Right atrium auricular region (tissue), 2 donors: ENCODE measurements around the gene COG3. TPM values are rescaled to one million over a fixed set of nuclear protein-coding genes. Genes with fewer than 3 reads are reported as not detected.
"Not testable (repeated sequence)": the region's sequence is repeated elsewhere in the genome, so short reads cannot be mapped to it uniquely, and the experiment has no call there.

ENCODE experiments used
- DNase-seq: peaks from one replicate; pipeline ENCODE4 v3.0.0-alpha.2; 2019; ENCODE audit warnings: low spot score
- H3K27ac ChIP-seq, 2 donors: fragments of 200-600 bp; sonication (generic); 1 replicate in 1 of 2; 2 replicates in 1 of 2; pipeline ENCODE4 v1.5.1; 2016 to 2019
- H3K27me3 ChIP-seq, 2 donors: fragments of 200-600 bp; sonication (generic); one replicate each; pipeline versions ENCODE4 v1.5.1 to v1.6.0; 2017 to 2019
- H3K36me3 ChIP-seq: fragments of 200-600 bp; sonication (generic); one replicate; pipeline ENCODE4 v1.5.1; 2016
- H3K4me1 ChIP-seq, 2 donors: fragments of 200-600 bp; sonication (generic); one replicate each; pipeline versions ENCODE4 v1.5.1 to v1.6.0; 2017 to 2019
- H3K4me3 ChIP-seq, 2 donors: fragments of 200-600 bp; sonication (generic); 1 replicate in 1 of 2; 2 replicates in 1 of 2; pipeline ENCODE4 v1.5.1; 2017 to 2019; ENCODE audit warnings: mild to moderate bottlenecking in 1 of 2, moderate library complexity in 1 of 2
- H3K9me3 ChIP-seq, 2 donors: fragments of 200-600 bp; sonication (generic); one replicate each; pipeline ENCODE4 v1.5.1; 2019
- total RNA-seq, 2 donors: library from RNA; depleted of rRNA; stranded (reverse); fragments of >200 nt; gene quantifications; one replicate each; pipeline ENCODE4 v1.1.0, GENCODE V29; 2016
- TF ChIP-seq, protein P1 (sequence below), 2 donors: fragments of 200-600 bp; sonication (generic); IDR thresholded peaks; one replicate each; pipeline ENCODE4 v1.5.1; 2019; ENCODE audit warnings: antibody characterized with exemption in 2 of 2

The COG3 gene
- total RNA-seq, 2 donors from 2014 or later = 15.7 to 20.3 TPM

DNA sequence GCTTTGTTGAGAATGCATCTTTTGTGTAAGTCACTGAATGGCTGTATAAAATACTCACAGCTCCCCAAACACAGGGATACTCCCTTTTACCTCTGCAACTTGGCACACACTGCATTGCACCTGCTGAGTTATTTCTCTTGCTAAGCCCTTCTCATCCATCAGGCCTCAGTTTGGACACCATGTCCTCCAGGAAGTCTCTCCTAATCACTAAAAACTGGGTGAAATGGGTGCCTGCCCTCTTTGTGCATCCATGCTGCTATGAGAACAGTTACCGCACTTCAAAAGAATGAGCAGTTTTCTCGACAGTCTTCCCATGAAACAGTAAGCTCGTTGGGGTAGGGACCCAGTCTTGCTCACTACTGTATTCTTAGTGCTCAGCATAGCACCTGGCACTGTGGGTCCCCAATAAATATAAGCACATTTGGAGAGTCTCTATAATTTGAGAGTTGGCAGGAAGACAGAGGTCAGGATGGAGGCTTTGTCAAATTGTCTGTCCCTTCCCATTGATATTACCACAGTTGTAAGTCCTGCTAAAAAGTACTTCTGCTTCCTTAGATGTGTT is 41.9 kb upstream of the COG3 start:
- TF ChIP-seq, protein P1, sequence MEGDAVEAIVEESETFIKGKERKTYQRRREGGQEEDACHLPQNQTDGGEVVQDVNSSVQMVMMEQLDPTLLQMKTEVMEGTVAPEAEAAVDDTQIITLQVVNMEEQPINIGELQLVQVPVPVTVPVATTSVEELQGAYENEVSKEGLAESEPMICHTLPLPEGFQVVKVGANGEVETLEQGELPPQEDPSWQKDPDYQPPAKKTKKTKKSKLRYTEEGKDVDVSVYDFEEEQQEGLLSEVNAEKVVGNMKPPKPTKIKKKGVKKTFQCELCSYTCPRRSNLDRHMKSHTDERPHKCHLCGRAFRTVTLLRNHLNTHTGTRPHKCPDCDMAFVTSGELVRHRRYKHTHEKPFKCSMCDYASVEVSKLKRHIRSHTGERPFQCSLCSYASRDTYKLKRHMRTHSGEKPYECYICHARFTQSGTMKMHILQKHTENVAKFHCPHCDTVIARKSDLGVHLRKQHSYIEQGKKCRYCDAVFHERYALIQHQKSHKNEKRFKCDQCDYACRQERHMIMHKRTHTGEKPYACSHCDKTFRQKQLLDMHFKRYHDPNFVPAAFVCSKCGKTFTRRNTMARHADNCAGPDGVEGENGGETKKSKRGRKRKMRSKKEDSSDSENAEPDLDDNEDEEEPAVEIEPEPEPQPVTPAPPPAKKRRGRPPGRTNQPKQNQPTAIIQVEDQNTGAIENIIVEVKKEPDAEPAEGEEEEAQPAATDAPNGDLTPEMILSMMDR (IDR thresholded peaks at IDR 0.05) = no peak
- no peak overlapping the region for H3K4me3 ChIP-seq
- H3K9me3 ChIP-seq = no peaks in the 10 kb centered on the region
- no peaks in the 10 kb centered on the region for H3K27me3 ChIP-seq
- no peaks in the 10 kb centered on the region for H3K4me1 ChIP-seq
- H3K27ac ChIP-seq = no peak overlapping the region
- DNase-seq = no peak
- H3K36me3 ChIP-seq = no peaks in the 10 kb centered on the region

DNA sequence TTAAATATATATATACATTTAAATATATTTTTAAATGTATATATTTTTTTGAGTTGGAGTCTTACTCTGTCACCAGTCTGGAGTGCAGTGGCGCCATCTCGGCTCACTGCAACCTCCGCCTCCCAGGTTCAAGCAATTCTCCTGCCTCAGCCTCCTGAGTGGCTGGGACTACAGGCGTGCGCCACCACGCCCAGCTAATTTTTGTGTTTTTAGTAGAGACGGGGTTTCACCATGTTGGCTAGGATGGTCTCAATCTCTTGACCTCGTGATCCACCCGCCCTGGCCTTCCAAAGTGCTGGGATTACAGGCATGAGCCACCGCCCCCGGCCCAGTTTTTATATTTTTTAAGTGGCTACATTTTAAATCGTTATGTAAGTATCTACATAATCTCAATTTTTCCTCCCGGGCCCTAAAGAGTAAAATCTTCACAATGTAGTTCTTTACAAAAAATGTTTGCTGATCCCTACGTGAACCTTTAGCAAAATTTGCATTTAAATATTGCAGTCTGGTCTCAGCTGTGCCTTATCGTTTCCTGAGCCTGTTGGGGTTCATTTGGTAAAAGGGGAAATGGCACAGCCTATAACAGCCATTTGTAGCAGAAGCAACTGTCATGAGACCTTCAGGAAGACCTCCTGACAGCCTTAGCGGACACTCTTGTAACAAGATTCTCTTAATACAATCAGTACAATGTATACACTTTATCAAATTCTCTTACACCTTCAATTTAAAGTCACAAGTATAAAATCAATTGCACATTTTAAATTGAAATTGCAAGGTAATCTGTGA is 38.5 kb upstream of the COG3 start:
- H3K27me3 ChIP-seq, H3K4me3 ChIP-seq, H3K9me3 ChIP-seq, H3K27ac ChIP-seq, DNase-seq, H3K4me1 ChIP-seq, H3K36me3 ChIP-seq: not testable (repeated sequence)

DNA sequence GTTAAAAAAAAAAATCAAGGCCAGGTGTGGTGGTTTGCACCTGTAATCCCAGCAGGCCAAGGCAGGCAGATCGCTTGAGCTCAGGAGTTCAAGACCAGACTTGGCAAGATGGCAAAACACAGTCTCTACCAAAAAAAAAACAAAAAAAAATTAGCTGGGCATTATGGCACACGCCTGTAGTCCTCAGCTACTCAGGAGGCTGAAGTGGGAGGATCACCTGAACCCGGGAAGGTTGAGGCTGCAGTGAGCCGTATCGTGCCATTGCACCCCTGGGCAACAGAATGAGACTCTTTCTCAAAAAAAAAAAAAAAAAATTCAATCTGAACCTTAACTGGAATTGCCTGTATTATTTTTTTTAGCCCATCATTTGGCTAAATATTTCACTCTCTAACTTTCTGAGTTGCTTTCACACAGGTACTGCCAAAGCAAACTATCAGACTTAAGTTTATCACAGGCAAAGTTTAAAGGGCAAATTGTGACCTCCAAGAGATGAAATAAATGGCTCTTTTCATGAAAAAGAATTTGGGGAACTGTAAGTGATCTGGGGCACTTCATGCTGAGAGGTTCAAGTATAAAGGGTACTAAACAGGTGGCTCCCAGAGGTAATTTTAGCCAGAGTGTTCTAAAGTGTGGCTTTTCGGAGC is 31.9 kb upstream of the COG3 start:
- TF ChIP-seq, protein P1 (IDR thresholded peaks at IDR 0.05) = no peak
- DNase-seq = no peak
- H3K4me1 ChIP-seq = no peaks in the 10 kb centered on the region
- H3K9me3 ChIP-seq = no peaks in the 10 kb centered on the region
- H3K27ac ChIP-seq = peak overlapping the region; percentile 69 to 78
- no peaks in the 10 kb centered on the region for H3K36me3 ChIP-seq
- no peaks in the 10 kb centered on the region for H3K27me3 ChIP-seq
- no peak overlapping the region for H3K4me3 ChIP-seq

DNA sequence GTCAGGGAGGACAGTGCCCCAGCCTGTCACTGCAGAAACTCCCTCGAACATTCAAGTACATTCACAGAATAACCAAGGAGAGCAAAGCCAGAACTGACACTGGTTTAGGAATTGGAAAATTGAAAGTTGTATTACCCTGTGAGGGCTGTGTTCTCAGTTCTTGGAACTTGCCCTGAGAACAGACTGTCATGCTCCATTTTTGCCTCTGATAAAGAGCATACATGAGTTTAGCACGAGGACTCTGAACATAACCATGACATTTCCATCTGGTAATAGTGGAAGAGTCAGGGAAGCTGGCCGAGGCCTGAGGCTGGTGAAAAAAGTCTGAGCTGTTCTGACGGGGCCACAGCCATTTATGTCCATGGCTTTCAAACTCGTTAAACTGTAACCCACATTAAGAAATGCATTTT is 31.4 kb upstream of the COG3 start:
- no peak overlapping the region for H3K4me3 ChIP-seq
- H3K36me3 ChIP-seq = no peaks in the 10 kb centered on the region
- H3K9me3 ChIP-seq = no peaks in the 10 kb centered on the region
- peak overlapping the region; percentile 69 to 78 for H3K27ac ChIP-seq
- no peaks in the 10 kb centered on the region for H3K27me3 ChIP-seq
- no peaks in the 10 kb centered on the region for H3K4me1 ChIP-seq
- TF ChIP-seq, protein P1 (IDR thresholded peaks at IDR 0.05) = no peak
- no peak for DNase-seq

DNA sequence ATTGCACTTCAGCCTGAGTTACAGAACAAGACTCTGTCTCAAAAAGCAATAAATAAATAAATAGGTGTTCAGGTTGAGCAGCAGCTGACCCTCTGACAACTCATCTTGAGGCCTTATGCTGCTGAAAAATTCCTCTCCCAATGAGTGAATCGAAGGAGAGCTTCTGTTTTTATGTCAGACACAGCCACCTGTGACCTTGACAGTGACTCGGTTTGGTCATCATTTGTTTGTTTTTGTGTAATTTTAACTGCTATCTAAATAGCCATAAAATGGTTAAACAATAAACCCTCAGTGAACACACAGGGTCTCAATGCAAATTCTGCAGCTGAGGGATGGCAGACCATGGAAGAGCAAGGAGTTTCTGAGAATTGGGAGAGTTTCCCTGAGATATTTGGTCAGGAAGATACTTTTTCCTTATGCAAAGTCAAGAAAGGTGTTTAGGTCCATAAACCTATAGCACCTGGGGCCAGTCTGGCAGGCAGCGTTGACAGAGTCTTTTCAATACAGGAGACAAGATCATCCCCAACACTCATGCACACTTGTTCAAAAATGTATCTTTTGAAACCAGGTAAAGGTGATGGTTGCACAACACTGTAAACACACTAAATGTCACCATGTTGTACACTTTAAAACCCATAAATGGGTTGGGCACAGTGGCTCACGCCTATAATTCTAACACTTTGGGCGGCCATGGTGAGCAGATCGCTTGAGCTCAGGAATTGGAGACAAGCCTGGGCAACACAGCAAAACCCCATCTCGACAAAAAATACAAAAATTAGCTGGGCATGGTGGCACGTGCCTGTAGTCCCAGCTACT is 30.0 kb upstream of the COG3 start:
- H3K4me3 ChIP-seq = no peak overlapping the region
- peaks cover 0 to 3% of the 10 kb centered on the region in 2 donors for H3K4me1 ChIP-seq
- no peaks in the 10 kb centered on the region for H3K9me3 ChIP-seq
- TF ChIP-seq, protein P1 (IDR thresholded peaks at IDR 0.05) = no peak
- no peak for DNase-seq
- H3K27me3 ChIP-seq = no peaks in the 10 kb centered on the region
- H3K27ac ChIP-seq = no peak overlapping the region
- H3K36me3 ChIP-seq = no peaks in the 10 kb centered on the region

DNA sequence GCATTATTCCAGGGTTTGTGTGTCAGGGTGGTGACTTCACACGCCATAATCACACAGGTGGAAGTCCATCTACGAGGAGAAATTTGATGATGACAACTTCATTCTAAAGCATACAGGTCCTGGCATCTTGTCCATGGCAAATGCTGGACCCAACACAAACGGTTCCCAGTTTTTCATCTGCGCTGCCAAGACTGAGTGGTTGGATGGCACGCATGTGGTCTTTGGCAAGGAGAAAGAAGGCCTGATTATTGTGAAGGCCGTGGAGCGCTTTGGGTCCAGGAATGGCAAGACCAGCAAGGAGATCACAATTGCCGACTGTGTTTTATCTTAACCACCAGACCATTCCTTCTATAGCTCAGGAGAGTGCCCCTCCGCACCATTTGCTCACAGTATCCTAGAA is 28.4 kb upstream of the COG3 start:
- peaks cover 0 to 18% of the 10 kb centered on the region in 2 donors for H3K4me1 ChIP-seq
- no peak overlapping the region for H3K27ac ChIP-seq
- no peaks in the 10 kb centered on the region for H3K9me3 ChIP-seq
- no peaks in the 10 kb centered on the region for H3K36me3 ChIP-seq
- H3K4me3 ChIP-seq = no peak overlapping the region
- TF ChIP-seq, protein P1 (IDR thresholded peaks at IDR 0.05) = no peak
- no peaks in the 10 kb centered on the region for H3K27me3 ChIP-seq
- no peak for DNase-seq
